ENCODE results near the gene NKX1-1.

DNA sequence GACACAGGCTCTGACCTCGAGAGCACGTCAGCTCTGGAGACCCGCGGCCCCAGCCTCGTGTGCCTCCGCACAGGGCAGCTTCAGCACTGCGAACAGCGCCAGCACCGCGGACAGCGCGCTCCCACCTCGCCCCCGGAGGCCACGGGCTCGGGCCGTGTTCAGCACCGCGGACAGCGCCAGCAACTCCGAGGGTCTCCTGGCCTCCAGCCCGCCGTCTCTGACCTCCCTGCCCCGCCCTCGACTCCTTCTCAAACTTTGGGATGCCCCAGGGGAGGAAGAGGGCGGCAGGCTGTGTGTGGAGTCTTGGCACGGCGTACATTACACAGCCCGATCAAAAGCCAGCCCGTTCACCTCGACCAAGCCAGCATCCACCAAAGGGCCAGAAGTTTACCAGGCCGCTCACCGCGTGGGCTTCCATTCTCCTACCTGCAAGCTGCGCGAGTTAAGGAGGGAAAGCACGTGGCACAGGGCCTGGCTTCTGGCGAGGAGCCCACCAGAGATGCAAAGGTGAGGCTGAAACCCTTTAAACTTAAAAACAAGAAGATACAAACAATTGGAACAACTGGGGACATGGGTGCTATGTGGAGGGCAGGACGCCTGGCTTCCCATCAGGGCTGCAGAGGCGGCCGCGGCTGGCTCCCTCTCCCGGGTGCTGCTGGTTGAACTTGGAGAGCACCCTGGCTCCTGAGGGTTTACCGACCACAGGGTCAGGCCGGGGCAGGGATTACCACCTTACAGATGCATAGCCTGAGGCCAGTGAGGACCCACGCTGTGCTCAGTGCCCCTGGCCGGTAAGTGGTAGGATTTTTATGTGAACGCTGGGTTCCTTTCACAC lies 4.5 kb upstream of the NKX1-1 start:
- no peak for TF ChIP-seq POLR2A (IDR thresholded peaks at IDR 0.05)
- no peak for TF ChIP-seq POLR2AphosphoS5 (IDR thresholded peaks at IDR 0.05)
- TF ChIP-seq, protein P1, sequence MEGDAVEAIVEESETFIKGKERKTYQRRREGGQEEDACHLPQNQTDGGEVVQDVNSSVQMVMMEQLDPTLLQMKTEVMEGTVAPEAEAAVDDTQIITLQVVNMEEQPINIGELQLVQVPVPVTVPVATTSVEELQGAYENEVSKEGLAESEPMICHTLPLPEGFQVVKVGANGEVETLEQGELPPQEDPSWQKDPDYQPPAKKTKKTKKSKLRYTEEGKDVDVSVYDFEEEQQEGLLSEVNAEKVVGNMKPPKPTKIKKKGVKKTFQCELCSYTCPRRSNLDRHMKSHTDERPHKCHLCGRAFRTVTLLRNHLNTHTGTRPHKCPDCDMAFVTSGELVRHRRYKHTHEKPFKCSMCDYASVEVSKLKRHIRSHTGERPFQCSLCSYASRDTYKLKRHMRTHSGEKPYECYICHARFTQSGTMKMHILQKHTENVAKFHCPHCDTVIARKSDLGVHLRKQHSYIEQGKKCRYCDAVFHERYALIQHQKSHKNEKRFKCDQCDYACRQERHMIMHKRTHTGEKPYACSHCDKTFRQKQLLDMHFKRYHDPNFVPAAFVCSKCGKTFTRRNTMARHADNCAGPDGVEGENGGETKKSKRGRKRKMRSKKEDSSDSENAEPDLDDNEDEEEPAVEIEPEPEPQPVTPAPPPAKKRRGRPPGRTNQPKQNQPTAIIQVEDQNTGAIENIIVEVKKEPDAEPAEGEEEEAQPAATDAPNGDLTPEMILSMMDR (IDR thresholded peaks at IDR 0.05), result no peak
